ENCODE measurements around the gene HSPB9. TPM values are rescaled to one million over a fixed set of nuclear protein-coding genes. Genes with fewer than 3 reads are reported as not detected.
A peak's percentile ranks its signal among the peaks of the same experiment; 100 is the strongest.

HSPB9 gene
- total and polyA plus RNA-seq, 2 of the 8 experiments (the other 6 are each of a cell fraction or from before 2014, with no cell fraction given): 0.27 to 0.30 TPM

GRCh38 chr17:42088736-42089135, 33.9 kb upstream of the HSPB9 start:
- Histone ChIP-seq H2BK120ac (replicated peaks; ENCODE audit: low read depth, low read length) (no peak overlapping the region), H3K4ac (replicated peaks; ENCODE audit: insufficient read length, low read depth, low read length) (no peak overlapping the region), H3K23ac (ENCODE audit: insufficient read length) (no peak overlapping the region), H2BK15ac (ENCODE audit: low read length) (peak overlapping the region; percentile 61; the same call in 1 of the 2 replicates), H3K18ac (ENCODE audit: extremely low read depth, low read length) (no peak overlapping the region), H3K79me1 (ENCODE audit: low read depth, low read length) (no peaks in the 10 kb centered on the region), H2AK5ac (ENCODE audit: low read depth, low read length) (no peak overlapping the region), H3K9me3 (ENCODE audit: insufficient read depth in 2 of 2, low read depth in 1 of 2, low read length in 1 of 2) (no peaks in the 10 kb centered on the region), H3K4me3 (ENCODE audit: extremely low read depth in 1 of 4, insufficient read depth in 2 of 4, low read depth in 3 of 4, low read length in 4 of 4) (no peak overlapping the region), H3K14ac (ENCODE audit: insufficient read length) (no peak overlapping the region), H3K36me3 (ENCODE audit: control insufficient read depth in 2 of 4, insufficient read depth in 4 of 4, low read length in 3 of 4) (no peaks in the 10 kb centered on the region), H2AFZ (ENCODE audit: low read length) (no peak overlapping the region), H3K4me1 (replicated peaks in 1 of 4; ENCODE audit: control insufficient read depth in 3 of 4, insufficient read depth in 4 of 4, low read length in 3 of 4) (peaks cover 0 to 2% (median 0%) of the 10 kb centered on the region in 4 experiments; a peak in 1 of 7 replicates), H4K5ac (ENCODE audit: insufficient read length, low read depth, low read length) (no peak overlapping the region), H4K8ac (ENCODE audit: extremely low read depth, insufficient read depth, low read length) (peak overlapping the region; percentile 41; the same call in 1 of the 2 replicates), H4K91ac (replicated peaks; ENCODE audit: insufficient read length, low read length) (no peak overlapping the region), H3K9ac (replicated peaks in 1 of 4; ENCODE audit: extremely low read depth in 1 of 4, low read depth in 3 of 4, low read length in 3 of 4) (no peak overlapping the region), H3K23me2 (ENCODE audit: low read depth, low read length) (no peaks in the 10 kb centered on the region), H2BK5ac (ENCODE audit: low read depth, low read length) (no peak overlapping the region), H3K4me2 (ENCODE audit: insufficient read depth in 1 of 2, low read depth in 2 of 2, low read length in 2 of 2) (no peak overlapping the region), H3K27me3 (replicated peaks in 1 of 4; ENCODE audit: control insufficient read depth in 3 of 4, extremely low read depth in 1 of 4, insufficient read depth in 3 of 4, low read length in 3 of 4) (no peaks in the 10 kb centered on the region), H4K20me1 (replicated peaks in 1 of 2; ENCODE audit: control insufficient read depth in 1 of 2, insufficient read depth in 2 of 2, low read length in 2 of 2) (no peaks in the 10 kb centered on the region), H2BK20ac (ENCODE audit: low read length) (no peak overlapping the region), H3K56ac (replicated peaks; ENCODE audit: insufficient read length, low read depth, low read length) (no peak overlapping the region), H3K27ac (ENCODE audit: low read depth, low read length) (no peak overlapping the region), H3K79me2 (ENCODE audit: control insufficient read depth in 1 of 2, insufficient read depth in 2 of 2, low read length in 2 of 2) (no peaks in the 10 kb centered on the region), H2BK12ac (ENCODE audit: low read depth, low read length) (0 out of 2 replicates have a peak overlapping the region, but pooled peaks have one; percentile 39)
- 92% methylated on average over 8 of the region's 8 CpGs; no CpG with 5 or more reads in 1 of the 2 experiments for WGBS, 2 experiments (ENCODE audit: extremely low coverage in 1 of 2, insufficient coverage in 1 of 2, insufficient read length in 1 of 2, insufficient replicate concordance in 2 of 2, low coverage in 1 of 2, low lambda C conversion rate in 2 of 2, missing lambda C conversion rate in 1 of 2)
- DNase-seq (ENCODE audit: low read depth in 1 of 2, low spot score in 2 of 2) (no peak), FAIRE-seq (no peak)
- ChIA-PET POLR2A (ENCODE audit: partially characterized antibody) (interaction anchor here (0.7 to 1.9 kb wide), 4 partner anchors 8 to 162 kb away, joined by 3 to 6 read pairs (median 4); no protein-coding TSS in a partner anchor), CTCF (ENCODE audit: partially characterized antibody) (interaction anchor here (2.6 to 39.4 kb wide), 5 partner anchors 13 to 58 kb away, joined by 11 to 1084 read pairs (median 150); partner anchors contain the start of genes DHX58, DNAJC7, HSPB9 and KAT2A)
- TF ChIP-seq KDM5A (IDR thresholded peaks at IDR 0.05; ENCODE audit: low read length): no peak
- TF ChIP-seq SAP30 (IDR thresholded peaks at IDR 0.05; ENCODE audit: insufficient read depth, insufficient replicate concordance, low read length): no peak
- TF ChIP-seq RBBP5 (IDR thresholded peaks at IDR 0.05; ENCODE audit: borderline replicate concordance, low read depth, low read length): no peak
- TF ChIP-seq CHD1 (IDR thresholded peaks at IDR 0.05; ENCODE audit: low read depth, low read length): no peak
- TF ChIP-seq SIX5 (IDR thresholded peaks at IDR 0.05; ENCODE audit: low read depth, low read length): no peak
- no peak for TF ChIP-seq RXRA (IDR thresholded peaks at IDR 0.05; ENCODE audit: insufficient read depth, low read depth, low read length)
- no peak for TF ChIP-seq TCF12 (IDR thresholded peaks at IDR 0.05; ENCODE audit: low read depth, low read length)
- TF ChIP-seq ZNF274 (IDR thresholded peaks at IDR 0.05; ENCODE audit: borderline replicate concordance, extremely low read depth, low read length): no peak
- no peak for TF ChIP-seq POU5F1 (IDR thresholded peaks at IDR 0.05; ENCODE audit: low read depth, low read length)
- no peak for TF ChIP-seq RAD21 (IDR thresholded peaks at IDR 0.05 in 1 of 2, conservative IDR thresholded peaks at IDR 0.05 in 1 of 2; ENCODE audit: low read depth in 2 of 2, low read length in 2 of 2)
- TF ChIP-seq EP300 (IDR thresholded peaks at IDR 0.05; ENCODE audit: borderline replicate concordance in 1 of 2, low read depth in 2 of 2, low read length in 2 of 2): no peak
- no peak for TF ChIP-seq EGR1 (IDR thresholded peaks at IDR 0.05; ENCODE audit: borderline replicate concordance, low read depth, low read length)
- no peak for TF ChIP-seq CEBPB (IDR thresholded peaks at IDR 0.05; ENCODE audit: low read depth, low read length)

Measured in H1 (cell line).